ENCODE measurements around the gene SLC22A15.
"Not testable (repeated sequence)": the region's sequence is repeated elsewhere in the genome, so short reads cannot be mapped to it uniquely, and the experiment has no call there.

SLC22A15 gene

GRCh38 chr1:116033322-116033721 lies 57.0 kb downstream of the SLC22A15 start:
- DNase-seq (ENCODE audit: low spot score) = peak; percentile 93

DNA sequence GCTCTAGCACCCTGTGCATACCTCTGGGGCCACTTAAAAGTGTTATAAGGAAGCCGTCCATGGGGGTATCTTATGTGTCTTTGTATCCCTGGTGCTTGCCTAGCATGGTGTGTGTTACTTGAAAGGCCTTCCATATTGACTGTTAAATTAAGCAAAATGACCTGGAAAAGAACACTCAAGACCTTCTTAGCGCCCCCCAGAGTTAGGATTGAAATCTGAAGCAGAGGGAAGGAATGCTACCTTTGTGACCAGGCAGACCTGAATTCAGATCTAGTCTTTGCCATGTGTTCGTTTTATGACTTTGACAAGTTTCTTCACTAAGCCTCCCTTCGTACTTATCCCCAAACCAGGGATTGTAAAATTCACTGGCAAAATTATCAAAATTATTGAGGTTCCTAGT lies 59.9 kb downstream of the SLC22A15 start:
- no peak for DNase-seq (ENCODE audit: low spot score)

- no peak for DNase-seq (ENCODE audit: low spot score)
These were observed 62.4 kb downstream of the SLC22A15 start for GRCh38 chr1:116038679-116039078.

DNA sequence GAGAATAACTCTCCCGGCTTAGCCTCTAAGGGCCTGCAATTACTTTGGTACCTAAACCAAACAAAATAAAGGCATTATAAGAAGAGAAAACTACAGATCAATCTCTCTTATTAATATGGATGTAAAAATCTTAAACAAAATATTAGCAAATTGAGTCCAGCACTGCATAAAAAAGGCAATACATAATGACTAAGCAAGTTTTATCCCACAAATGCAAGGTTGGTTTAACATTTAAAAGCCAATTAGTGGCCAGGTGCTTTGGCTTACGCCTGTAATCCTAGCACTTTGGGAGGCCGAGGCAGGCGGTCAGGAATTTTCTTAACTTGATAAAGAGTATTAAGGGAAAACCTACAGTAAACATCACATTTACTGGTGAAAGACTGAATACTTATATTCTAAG lies 67.8 kb downstream of the SLC22A15 start:
- no peak for DNase-seq (ENCODE audit: low spot score)

GRCh38 chr1:116046933-116047332 lies 70.6 kb downstream of the SLC22A15 start:
- DNase-seq (ENCODE audit: low spot score) = not testable (repeated sequence)

- not testable (repeated sequence) for DNase-seq (ENCODE audit: low spot score)
These were observed 75.6 kb downstream of the SLC22A15 start for GRCh38 chr1:116051896-116052295.

GRCh38 chr1:116062201-116062600 lies 85.9 kb downstream of the SLC22A15 start:
- DNase-seq (ENCODE audit: low spot score) = no peak

GRCh38 chr1:116064616-116065015 lies 88.3 kb downstream of the SLC22A15 start:
- DNase-seq (ENCODE audit: low spot score) = no peak

- DNase-seq (ENCODE audit: low spot score) = no peak
These were observed 90.7 kb downstream of the SLC22A15 start for GRCh38 chr1:116066868-116067565.

GRCh38 chr1:116067566-116067890 lies 91.2 kb downstream of the SLC22A15 start:
- DNase-seq (ENCODE audit: low spot score) = peak; percentile 5

- no peak for DNase-seq (ENCODE audit: low spot score)
These were observed 99.3 kb downstream of the SLC22A15 start for GRCh38 chr1:116075575-116075974.

DNA sequence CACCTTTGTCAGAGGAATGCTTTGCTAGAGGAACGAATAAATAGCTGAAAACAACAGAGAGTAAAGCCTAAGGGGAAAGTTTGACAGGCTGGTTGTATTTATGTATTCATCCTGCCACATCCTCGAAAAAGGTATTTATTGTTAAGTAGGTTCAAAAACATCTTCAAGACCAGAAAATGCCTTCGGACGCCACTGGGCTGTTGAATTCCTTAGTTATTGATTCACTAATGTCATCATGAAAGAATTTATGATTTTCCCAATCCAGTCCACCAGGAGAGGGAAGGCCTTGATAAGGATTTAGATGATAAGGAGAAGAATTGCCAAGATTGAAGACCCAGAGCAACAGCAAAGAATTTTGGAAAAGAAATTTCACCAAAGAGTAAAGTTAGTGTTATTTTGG lies 99.7 kb downstream of the SLC22A15 start:
- no peak for DNase-seq (ENCODE audit: low spot score)

- DNase-seq (ENCODE audit: low spot score) = no peak
These were observed 100.5 kb downstream of the SLC22A15 start for GRCh38 chr1:116076831-116077230.

DNA sequence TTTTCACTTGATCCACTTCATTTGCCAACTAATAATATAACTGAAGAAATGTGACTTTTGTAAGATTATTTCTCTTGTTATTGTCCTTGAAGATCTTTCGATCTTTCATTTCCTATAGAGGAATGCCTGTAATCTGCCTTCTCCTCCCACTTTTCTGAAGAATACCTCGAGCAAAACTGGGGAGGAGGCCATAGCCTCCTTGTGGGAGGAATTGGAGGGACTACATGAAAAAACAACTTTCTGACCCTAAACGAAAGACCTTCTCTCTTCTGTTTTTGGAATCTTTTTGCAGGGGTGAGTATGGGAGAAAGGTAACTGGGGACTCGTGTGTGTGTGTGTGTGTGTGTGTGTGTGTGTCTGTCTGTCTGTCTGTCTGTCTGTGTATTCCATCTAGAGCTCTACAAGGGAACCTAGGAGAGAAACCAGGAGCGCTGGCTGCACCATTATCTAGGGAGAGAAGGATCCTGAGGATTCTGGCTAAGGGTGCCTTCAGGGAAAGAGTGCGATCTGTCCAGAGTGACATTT lies 102.4 kb downstream of the SLC22A15 start:
- no peak for DNase-seq (ENCODE audit: low spot score)

GRCh38 chr1:116087628-116088027 lies 111.3 kb downstream of the SLC22A15 start:
- DNase-seq (ENCODE audit: low spot score) = no peak

- no peak for DNase-seq (ENCODE audit: low spot score)
These were observed 113.6 kb downstream of the SLC22A15 start for GRCh38 chr1:116089870-116090269.

DNA sequence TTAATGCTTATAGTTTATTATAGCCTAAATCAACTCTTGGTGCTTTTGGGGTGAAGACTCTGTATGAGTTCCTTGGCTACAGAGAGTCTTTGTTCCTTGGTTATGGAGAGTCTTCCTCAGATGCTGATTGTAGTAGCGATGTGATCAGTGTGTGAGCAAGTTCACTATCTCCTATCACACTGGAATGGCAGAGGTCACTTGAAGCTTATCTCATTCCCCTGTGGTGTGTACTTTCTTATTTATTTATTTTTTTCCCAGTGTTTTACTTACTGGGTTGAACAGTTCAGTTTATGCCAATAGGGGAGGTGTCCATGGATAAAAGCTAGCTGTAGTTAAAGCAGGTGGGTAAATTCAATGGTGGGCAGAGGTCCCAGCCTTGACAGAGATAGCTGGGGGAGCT lies 114.8 kb downstream of the SLC22A15 start:
- no peak for DNase-seq (ENCODE audit: low spot score)

GRCh38 chr1:116092752-116093489 lies 116.6 kb downstream of the SLC22A15 start:
- DNase-seq (ENCODE audit: low spot score) = peak; percentile 3

GRCh38 chr1:116095027-116095426 lies 118.7 kb downstream of the SLC22A15 start:
- DNase-seq (ENCODE audit: low spot score) = no peak

GRCh38 chr1:116096013-116096618 lies 119.8 kb downstream of the SLC22A15 start:
- DNase-seq (ENCODE audit: low spot score) = no peak

GRCh38 chr1:116097626-116098025 lies 121.3 kb downstream of the SLC22A15 start:
- DNase-seq (ENCODE audit: low spot score) = no peak

DNA sequence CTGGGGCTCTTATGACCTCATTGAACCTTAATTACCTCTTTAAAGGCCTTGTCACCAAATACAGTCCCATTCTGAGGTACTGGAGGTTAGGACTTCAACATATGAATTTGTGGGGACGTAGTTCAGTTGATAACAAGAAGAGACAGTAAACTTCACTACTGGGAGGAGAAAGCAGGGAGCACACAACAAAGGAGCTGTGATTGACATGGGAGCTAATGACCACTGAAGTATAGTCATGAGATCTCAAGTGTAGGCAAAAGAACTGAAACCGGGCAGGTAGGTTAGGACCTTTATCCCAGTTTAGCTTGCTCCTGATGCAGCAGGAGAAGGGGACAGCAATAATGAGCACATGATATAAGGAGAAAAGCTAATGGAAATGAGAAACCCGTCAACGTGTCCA lies 123.1 kb downstream of the SLC22A15 start:
- DNase-seq (ENCODE audit: low spot score) = no peak

DNA sequence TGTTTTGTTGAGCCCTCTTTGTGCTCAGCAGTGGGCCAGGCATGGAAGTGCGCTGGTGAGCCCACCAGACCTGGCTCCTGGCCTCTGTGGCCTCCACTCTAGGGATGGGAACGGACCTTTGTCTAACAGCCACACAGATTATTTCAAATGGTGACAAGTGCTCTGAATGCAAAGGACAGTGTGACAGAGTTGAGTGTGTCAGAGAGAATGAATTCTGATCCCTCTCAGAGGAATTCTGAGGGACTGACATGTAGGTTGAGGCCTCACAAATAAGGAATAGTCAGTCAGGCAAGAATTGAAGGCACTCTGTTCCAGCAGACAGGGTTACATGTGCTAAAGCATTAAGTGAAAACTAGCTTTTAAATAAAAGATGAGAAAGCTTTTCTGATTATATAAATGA lies 123.6 kb downstream of the SLC22A15 start:
- DNase-seq (ENCODE audit: low spot score) = no peak

All from Ammon's horn (tissue), 1 donor.